ENCODE measurements around the gene RUNX1. TPM values are rescaled to one million over a fixed set of nuclear protein-coding genes. Genes with fewer than 3 reads are reported as not detected.

The RUNX1 gene
- total RNA-seq, 1 experiment from 2014 or later = 86.2 TPM

DNA sequence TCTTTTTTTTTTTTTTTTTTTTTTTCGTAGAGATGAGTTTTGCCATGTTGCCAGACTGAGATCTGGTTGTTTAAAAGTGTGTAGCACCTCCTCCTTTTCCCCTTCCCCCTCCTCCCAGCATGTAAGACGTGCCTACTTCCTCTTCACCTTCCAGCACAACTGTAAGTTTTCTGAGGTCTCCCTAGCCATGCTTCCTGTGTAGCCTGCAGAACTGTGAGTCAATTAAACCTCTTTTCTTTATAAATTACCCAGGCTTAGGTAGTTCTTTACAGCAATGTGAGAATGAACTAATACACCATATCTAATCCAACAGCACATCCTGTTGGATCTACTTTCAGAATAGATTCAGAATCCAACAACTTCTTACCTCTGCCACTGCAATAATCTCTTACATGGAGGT lies 269.2 kb downstream of the RUNX1 start:
- Mint-ChIP-seq H3K36me3 (ENCODE audit: insufficient read depth, unreplicated experiment) (no peaks in the 10 kb centered on the region), H3K27ac (ENCODE audit: low read depth, unreplicated experiment) (no peak overlapping the region), H3K27me3 (ENCODE audit: insufficient read depth, unreplicated experiment) (no peaks in the 10 kb centered on the region), H3K4me3 (ENCODE audit: unreplicated experiment) (no peak overlapping the region), H3K9me3 (ENCODE audit: unreplicated experiment) (no peaks in the 10 kb centered on the region), H3K4me1 (ENCODE audit: insufficient read depth, unreplicated experiment) (peaks cover 6% of the 10 kb centered on the region)
- ChIA-PET CTCF (no interaction called here), POLR2A (no interaction called here)
- intact Hi-C loops (cut with micrococcal nuclease) = no loop called here
- no peak for DNase-seq (ENCODE audit: unreplicated experiment)
- no TSS peak for BruUV-seq (replicated peaks)
- TF ChIP-seq, protein P1, sequence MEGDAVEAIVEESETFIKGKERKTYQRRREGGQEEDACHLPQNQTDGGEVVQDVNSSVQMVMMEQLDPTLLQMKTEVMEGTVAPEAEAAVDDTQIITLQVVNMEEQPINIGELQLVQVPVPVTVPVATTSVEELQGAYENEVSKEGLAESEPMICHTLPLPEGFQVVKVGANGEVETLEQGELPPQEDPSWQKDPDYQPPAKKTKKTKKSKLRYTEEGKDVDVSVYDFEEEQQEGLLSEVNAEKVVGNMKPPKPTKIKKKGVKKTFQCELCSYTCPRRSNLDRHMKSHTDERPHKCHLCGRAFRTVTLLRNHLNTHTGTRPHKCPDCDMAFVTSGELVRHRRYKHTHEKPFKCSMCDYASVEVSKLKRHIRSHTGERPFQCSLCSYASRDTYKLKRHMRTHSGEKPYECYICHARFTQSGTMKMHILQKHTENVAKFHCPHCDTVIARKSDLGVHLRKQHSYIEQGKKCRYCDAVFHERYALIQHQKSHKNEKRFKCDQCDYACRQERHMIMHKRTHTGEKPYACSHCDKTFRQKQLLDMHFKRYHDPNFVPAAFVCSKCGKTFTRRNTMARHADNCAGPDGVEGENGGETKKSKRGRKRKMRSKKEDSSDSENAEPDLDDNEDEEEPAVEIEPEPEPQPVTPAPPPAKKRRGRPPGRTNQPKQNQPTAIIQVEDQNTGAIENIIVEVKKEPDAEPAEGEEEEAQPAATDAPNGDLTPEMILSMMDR (IDR thresholded peaks at IDR 0.05; ENCODE audit: unreplicated experiment) = no peak

DNA sequence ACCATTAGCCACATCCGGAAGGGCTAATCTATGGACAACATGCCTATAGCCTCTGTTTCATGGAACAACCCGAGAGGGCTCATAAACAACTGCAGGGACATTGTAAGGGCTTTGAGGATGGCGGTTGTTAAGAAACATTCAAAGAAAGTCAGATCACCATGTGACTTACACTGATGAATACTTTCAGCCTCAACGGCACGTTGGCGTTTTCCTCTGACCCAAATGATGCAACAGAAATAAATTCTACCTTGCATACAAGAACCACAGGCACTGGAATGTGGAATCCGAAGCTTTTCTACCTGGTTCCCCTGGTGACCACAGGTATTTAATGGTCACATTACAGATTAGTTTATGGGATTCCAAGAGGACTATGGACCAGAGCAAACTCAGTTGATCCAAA lies 273.3 kb downstream of the RUNX1 start:
- H3K4me1 Mint-ChIP-seq (ENCODE audit: insufficient read depth, unreplicated experiment) = peaks cover 32% of the 10 kb centered on the region
- TF ChIP-seq, protein P1 (IDR thresholded peaks at IDR 0.05; ENCODE audit: unreplicated experiment) = no peak
- no peaks in the 10 kb centered on the region for H3K9me3 Mint-ChIP-seq (ENCODE audit: unreplicated experiment)
- POLR2A ChIA-PET = interaction anchor here (0.7 to 2.3 kb wide), 2 partner anchors 112 to 393 kb away, joined by 3 to 11 read pairs; no protein-coding TSS in a partner anchor
- no TSS peak for BruUV-seq (replicated peaks)
- DNase-seq (ENCODE audit: unreplicated experiment) = no peak
- CTCF ChIA-PET = interaction anchor here (0.6 to 2.0 kb wide), 3 partner anchors 11 to 30 kb away, joined by 4 to 7 read pairs (median 5); no protein-coding TSS in a partner anchor
- H3K4me3 Mint-ChIP-seq (ENCODE audit: unreplicated experiment) = no peak overlapping the region
- H3K27me3 Mint-ChIP-seq (ENCODE audit: insufficient read depth, unreplicated experiment) = no peaks in the 10 kb centered on the region
- intact Hi-C loops (cut with micrococcal nuclease) = no loop called here
- H3K36me3 Mint-ChIP-seq (ENCODE audit: insufficient read depth, unreplicated experiment) = no peaks in the 10 kb centered on the region
- H3K27ac Mint-ChIP-seq (ENCODE audit: low read depth, unreplicated experiment) = no peak overlapping the region

DNA sequence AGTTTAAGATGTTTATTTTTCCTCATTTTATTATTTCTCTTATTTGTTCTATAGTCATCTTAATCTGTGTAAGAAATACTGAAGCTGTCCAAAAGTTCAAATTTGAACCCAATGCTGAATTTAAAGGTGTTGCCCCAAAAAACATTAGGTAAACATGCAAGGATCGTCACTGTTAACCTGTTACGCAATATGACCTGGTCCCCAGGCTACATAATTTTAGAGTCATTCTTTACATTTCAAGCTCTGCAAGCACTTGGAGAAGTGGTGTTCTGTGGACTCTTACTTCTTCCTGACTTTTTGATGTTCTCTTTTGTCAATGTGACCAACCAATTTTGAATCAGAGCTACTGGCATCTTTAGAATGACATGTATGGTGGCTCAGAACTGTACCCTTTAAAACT lies 274.4 kb downstream of the RUNX1 start:
- H3K9me3 Mint-ChIP-seq (ENCODE audit: unreplicated experiment) = no peaks in the 10 kb centered on the region
- TF ChIP-seq, protein P1 (IDR thresholded peaks at IDR 0.05; ENCODE audit: unreplicated experiment) = no peak
- CTCF ChIA-PET = interaction anchor here (0.8 to 2.0 kb wide), 5 partner anchors 10 to 82 kb away, joined by 3 to 5 read pairs (median 4); no protein-coding TSS in a partner anchor
- no peak overlapping the region for H3K27ac Mint-ChIP-seq (ENCODE audit: low read depth, unreplicated experiment)
- no TSS peak for BruUV-seq (replicated peaks)
- H3K27me3 Mint-ChIP-seq (ENCODE audit: insufficient read depth, unreplicated experiment) = no peaks in the 10 kb centered on the region
- peaks cover 32% of the 10 kb centered on the region for H3K4me1 Mint-ChIP-seq (ENCODE audit: insufficient read depth, unreplicated experiment)
- intact Hi-C loops (cut with micrococcal nuclease) = no loop called here
- DNase-seq (ENCODE audit: unreplicated experiment) = peak; percentile 9
- POLR2A ChIA-PET = interaction anchor here (0.6 to 2.3 kb wide), 6 partner anchors 9 to 113 kb away, joined by 3 to 11 read pairs (median 4); no protein-coding TSS in a partner anchor
- H3K4me3 Mint-ChIP-seq (ENCODE audit: unreplicated experiment) = no peak overlapping the region
- H3K36me3 Mint-ChIP-seq (ENCODE audit: insufficient read depth, unreplicated experiment) = no peaks in the 10 kb centered on the region

DNA sequence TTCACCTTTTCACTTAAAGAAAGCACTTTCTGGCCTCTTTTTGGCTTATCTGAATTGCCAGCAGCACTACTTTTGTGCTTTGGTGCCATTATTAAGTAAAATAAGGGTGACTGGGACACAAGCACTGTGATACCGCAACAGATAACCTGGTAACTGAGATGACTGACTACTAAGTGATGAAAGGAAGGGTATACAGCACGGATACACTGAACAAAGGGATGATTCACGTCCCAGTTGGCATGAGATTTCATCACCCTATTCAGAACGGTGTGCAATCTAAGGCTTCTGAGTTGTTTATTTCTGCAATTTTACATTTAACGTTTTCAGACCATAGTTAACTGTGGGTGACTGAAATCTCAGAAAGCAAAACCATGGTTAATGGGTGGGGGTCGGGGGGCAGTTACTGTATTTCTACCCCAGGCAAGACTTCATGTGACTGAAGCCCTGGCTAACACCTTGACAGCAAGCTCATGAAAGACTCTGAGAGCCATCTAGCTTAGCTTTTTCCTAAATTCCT lies 277.5 kb downstream of the RUNX1 start:
- H3K9me3 Mint-ChIP-seq (ENCODE audit: unreplicated experiment) = no peaks in the 10 kb centered on the region
- intact Hi-C loops (cut with micrococcal nuclease) = no loop called here
- no peaks in the 10 kb centered on the region for H3K27me3 Mint-ChIP-seq (ENCODE audit: insufficient read depth, unreplicated experiment)
- no peak overlapping the region for H3K4me3 Mint-ChIP-seq (ENCODE audit: unreplicated experiment)
- peaks cover 32% of the 10 kb centered on the region for H3K4me1 Mint-ChIP-seq (ENCODE audit: insufficient read depth, unreplicated experiment)
- CTCF ChIA-PET = interaction anchor here (0.6 to 1.1 kb wide), 2 partner anchors 36 to 79 kb away, joined by 3 read pairs; no protein-coding TSS in a partner anchor
- BruUV-seq (replicated peaks) = no TSS peak
- POLR2A ChIA-PET = interaction anchor here (0.6 to 2.1 kb wide), 13 partner anchors 9 to 427 kb away, joined by 3 to 15 read pairs (median 4); no protein-coding TSS in a partner anchor
- TF ChIP-seq, protein P1 (IDR thresholded peaks at IDR 0.05; ENCODE audit: unreplicated experiment) = no peak
- peak; percentile 86 for DNase-seq (ENCODE audit: unreplicated experiment)
- H3K36me3 Mint-ChIP-seq (ENCODE audit: insufficient read depth, unreplicated experiment) = no peaks in the 10 kb centered on the region
- H3K27ac Mint-ChIP-seq (ENCODE audit: low read depth, unreplicated experiment) = peak overlapping the region; percentile 89
